GM23338 (cell line): ENCODE data around the gene ALDH1A2.

Experiments used
- CREB1 ChIP-seq: fragments of 250-450 bp; sonication (Bioruptor Pico); IDR thresholded peaks from 2 replicates; pipeline ENCODE4 v1.5.0; 2020; ENCODE audit warnings: low read depth, mild to moderate bottlenecking, moderate library complexity
- EZH2 ChIP-seq: fragments of 200-600 bp; sonication (generic); IDR thresholded peaks from one replicate; pipeline ENCODE4 v1.8.0; 2017; ENCODE audit warnings: antibody characterized with exemption, mild to moderate bottlenecking, low read depth; ENCODE audit not compliant: unreplicated experiment
- EZH2phosphoT487 ChIP-seq: fragments of 200-600 bp; sonication (generic); IDR thresholded peaks from one replicate; pipeline ENCODE4 v1.8.1; 2018; ENCODE audit warnings: antibody characterized with exemption; ENCODE audit not compliant: unreplicated experiment
- POLR2AphosphoS5 ChIP-seq: IDR thresholded peaks from 2 replicates; pipeline ENCODE4 v1.6.1; 2016; ENCODE audit warnings: antibody characterized with exemption, low read depth
- ZNF114 ChIP-seq: fragments of 250-450 bp; sonication (Bioruptor Pico); IDR thresholded peaks from 2 replicates; pipeline ENCODE4 v1.5.0; 2020; ENCODE audit warnings: mild to moderate bottlenecking, moderate library complexity
- ZNF331 ChIP-seq: fragments of 250-450 bp; sonication (Bioruptor Pico); IDR thresholded peaks from 2 replicates; pipeline ENCODE4 v1.5.0; 2020; ENCODE audit warnings: low read depth, mild to moderate bottlenecking, moderate library complexity
- ZNF462 ChIP-seq: fragments of 250-450 bp; sonication (Bioruptor Pico); IDR thresholded peaks from 2 replicates; pipeline ENCODE4 v1.5.0; 2020; ENCODE audit warnings: mild to moderate bottlenecking, moderate library complexity
- TF ChIP-seq, protein P1 (sequence below), 2 experiments: fragments of 200-600 bp in 1 of 2; sonication (generic) in 1 of 2; conservative IDR thresholded peaks; 2 replicates each; pipeline versions ENCODE4 v1.5.1 to v1.6.1; 2016 to 2017; ENCODE audit warnings: antibody characterized with exemption in 2 of 2, low read depth in 2 of 2, mild to moderate bottlenecking in 2 of 2, moderate library complexity in 1 of 2
- TF ChIP-seq, protein P2 (sequence below): IDR thresholded peaks from one replicate; pipeline ENCODE4 v1.6.1; 2018; ENCODE audit warnings: antibody characterized with exemption; ENCODE audit not compliant: unreplicated experiment

DNA sequence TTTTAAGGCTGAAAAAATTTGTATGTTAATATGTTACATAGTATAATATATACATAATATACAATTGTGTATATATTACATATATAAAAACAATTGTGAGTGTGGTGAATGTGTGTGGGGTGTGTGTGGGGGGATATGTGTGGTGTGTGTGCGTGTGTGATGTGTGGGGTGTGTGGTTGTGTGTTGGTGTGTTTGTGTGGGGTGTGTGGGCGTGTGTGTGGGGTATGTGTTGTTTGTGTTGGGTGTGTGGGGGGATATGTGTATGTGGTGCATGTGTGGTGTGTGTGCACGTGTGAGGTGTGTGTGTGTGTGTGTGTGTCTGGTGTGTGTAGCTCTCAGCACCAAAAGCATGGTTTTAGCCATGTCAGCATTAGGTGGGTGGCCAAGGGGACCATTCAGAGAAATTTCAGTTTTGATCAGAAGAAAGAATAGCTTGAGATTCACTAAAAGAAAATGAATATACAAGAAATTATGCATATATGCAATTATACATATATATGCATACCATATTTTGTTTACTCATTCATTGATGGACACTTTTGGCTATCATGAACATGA lies 118.9 kb downstream of the ALDH1A2 start:
- no peak for TF ChIP-seq EZH2
- TF ChIP-seq, protein P1, sequence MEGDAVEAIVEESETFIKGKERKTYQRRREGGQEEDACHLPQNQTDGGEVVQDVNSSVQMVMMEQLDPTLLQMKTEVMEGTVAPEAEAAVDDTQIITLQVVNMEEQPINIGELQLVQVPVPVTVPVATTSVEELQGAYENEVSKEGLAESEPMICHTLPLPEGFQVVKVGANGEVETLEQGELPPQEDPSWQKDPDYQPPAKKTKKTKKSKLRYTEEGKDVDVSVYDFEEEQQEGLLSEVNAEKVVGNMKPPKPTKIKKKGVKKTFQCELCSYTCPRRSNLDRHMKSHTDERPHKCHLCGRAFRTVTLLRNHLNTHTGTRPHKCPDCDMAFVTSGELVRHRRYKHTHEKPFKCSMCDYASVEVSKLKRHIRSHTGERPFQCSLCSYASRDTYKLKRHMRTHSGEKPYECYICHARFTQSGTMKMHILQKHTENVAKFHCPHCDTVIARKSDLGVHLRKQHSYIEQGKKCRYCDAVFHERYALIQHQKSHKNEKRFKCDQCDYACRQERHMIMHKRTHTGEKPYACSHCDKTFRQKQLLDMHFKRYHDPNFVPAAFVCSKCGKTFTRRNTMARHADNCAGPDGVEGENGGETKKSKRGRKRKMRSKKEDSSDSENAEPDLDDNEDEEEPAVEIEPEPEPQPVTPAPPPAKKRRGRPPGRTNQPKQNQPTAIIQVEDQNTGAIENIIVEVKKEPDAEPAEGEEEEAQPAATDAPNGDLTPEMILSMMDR (conservative IDR thresholded peaks at IDR 0.05; ENCODE audit: low read depth in 2 of 2): no peak
- TF ChIP-seq POLR2AphosphoS5: no peak
- TF ChIP-seq EZH2phosphoT487: no peak
- TF ChIP-seq, protein P2, sequence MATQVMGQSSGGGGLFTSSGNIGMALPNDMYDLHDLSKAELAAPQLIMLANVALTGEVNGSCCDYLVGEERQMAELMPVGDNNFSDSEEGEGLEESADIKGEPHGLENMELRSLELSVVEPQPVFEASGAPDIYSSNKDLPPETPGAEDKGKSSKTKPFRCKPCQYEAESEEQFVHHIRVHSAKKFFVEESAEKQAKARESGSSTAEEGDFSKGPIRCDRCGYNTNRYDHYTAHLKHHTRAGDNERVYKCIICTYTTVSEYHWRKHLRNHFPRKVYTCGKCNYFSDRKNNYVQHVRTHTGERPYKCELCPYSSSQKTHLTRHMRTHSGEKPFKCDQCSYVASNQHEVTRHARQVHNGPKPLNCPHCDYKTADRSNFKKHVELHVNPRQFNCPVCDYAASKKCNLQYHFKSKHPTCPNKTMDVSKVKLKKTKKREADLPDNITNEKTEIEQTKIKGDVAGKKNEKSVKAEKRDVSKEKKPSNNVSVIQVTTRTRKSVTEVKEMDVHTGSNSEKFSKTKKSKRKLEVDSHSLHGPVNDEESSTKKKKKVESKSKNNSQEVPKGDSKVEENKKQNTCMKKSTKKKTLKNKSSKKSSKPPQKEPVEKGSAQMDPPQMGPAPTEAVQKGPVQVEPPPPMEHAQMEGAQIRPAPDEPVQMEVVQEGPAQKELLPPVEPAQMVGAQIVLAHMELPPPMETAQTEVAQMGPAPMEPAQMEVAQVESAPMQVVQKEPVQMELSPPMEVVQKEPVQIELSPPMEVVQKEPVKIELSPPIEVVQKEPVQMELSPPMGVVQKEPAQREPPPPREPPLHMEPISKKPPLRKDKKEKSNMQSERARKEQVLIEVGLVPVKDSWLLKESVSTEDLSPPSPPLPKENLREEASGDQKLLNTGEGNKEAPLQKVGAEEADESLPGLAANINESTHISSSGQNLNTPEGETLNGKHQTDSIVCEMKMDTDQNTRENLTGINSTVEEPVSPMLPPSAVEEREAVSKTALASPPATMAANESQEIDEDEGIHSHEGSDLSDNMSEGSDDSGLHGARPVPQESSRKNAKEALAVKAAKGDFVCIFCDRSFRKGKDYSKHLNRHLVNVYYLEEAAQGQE: no peak
- TF ChIP-seq ZNF114 (CRISPR knock-in tag): no peak
- no peak for TF ChIP-seq ZNF331 (CRISPR knock-in tag)
- TF ChIP-seq CREB1 (CRISPR knock-in tag): no peak
- no peak for TF ChIP-seq ZNF462 (CRISPR knock-in tag)
